Stimulated activated CD4-positive, alpha-beta T cell treated with anti-CD3 and anti-CD28 coated beads, TNF-alpha, amount 100 ng/mL, for 4 hours (primary cell): ENCODE results near the gene CKS2.

Experiments
- DNase-seq, 3 experiments: peaks; one replicate each; pipeline ENCODE4 v3.0.0-alpha.2; 2020; ENCODE audit warnings: low read depth in 3 of 3

Gene CKS2

DNA sequence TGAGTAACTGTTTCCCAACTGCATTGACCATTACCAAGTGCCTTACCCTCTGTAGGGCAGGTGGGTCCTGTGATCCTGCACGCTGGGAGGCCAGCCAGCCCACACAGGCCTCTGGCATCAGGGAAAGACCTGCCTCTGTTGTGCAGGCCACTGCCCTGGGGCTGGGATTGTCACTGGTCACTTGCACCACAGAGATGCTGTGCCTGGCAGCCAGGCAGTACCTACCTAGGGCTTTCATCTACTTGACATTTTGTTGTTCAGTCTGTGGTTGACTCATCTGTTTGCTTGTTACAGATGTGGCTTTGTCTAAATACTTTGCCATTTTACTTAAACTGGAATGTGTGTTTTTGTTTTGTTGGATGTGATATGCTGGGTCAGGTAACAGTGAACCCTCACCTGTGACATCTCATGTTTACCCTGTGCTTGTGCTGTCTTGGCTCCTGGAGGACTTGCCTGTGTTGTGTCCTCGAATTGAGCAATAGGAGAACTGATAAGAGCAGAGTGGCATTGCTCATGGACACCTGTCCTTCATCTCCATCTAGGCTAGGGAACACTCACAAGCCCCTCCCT is 40.1 kb downstream of the CKS2 start:
- no peak for DNase-seq

DNA sequence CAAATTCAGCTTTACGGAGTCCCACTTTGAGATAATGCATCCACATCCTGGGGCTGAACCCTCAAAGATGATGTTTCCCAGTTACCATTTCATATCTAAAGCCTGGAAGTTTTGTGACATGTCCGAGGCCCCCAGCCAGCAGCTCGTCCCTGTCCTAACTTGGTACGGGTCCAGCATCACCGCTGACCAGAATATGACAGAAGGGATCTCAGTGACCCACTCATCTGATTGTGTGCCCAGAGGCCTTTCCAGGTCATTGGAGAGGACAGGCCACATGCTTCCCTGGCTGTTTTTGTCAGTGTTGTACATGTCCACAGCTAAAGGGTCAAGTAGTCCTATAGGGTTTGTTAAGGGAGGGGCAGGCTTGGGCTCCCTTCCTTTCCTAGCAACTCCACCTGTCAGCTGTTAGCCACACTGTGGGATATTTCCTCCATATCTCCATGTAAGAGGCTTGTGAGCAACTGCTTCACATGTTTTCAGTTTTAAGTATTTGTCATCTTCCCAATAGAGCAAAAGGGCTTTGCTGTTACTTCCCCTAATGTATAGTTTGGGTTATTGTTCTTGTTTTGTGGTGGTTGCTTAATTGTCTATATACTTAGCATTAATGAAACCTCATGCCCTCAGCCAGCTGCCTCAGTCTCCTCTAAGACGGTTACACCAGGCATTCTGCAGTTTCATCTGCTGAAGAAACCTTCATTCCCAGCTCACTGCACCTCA is 40.7 kb downstream of the CKS2 start:
- DNase-seq: no peak

DNA sequence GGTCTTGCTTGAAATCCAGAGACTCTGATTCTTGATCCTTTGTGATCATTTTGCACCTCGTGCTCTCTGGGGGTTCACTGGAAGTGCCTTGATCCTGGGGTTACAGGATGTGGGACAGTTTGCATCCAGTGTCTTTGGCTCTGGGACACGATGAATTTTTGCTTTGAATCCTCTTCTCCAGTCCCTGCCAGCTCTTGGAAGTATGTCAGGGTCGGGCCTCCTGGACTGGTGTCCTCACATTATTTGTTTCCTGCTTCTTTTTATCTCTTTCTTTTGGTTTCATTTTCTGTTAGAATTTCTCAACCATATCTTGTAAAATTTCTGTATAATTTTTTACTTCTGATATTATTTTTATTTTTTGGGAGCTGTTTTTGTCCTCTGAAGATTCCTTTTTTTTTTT is 41.5 kb downstream of the CKS2 start:
- no peak for DNase-seq

GRCh38 chr9:89352874-89353649 is 42.1 kb downstream of the CKS2 start:
- DNase-seq: no peak

- no peak for DNase-seq
Observed at GRCh38 chr9:89353989-89354388, 43.0 kb downstream of the CKS2 start.

GRCh38 chr9:89354471-89354870 is 43.5 kb downstream of the CKS2 start:
- DNase-seq: no peak

DNA sequence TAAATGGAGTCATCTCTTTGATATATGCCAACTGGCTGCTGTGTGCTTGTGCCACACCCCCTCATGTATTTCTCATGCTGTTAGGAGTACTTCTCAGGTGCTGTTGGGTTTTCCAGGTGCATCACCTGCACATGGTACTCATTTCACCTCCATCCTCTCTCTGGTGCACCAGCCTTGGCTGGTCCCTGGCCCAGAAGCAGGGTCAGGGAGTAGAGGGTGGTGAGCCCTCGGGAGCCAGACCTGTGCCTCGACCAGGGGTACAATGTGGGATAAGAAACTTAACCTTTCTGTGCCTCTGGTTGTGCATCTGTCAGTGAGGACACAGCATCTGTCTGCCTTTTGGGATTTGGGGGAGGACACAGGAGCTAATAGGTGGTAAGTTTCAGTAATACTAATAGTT is 45.8 kb downstream of the CKS2 start:
- no peak for DNase-seq

DNA sequence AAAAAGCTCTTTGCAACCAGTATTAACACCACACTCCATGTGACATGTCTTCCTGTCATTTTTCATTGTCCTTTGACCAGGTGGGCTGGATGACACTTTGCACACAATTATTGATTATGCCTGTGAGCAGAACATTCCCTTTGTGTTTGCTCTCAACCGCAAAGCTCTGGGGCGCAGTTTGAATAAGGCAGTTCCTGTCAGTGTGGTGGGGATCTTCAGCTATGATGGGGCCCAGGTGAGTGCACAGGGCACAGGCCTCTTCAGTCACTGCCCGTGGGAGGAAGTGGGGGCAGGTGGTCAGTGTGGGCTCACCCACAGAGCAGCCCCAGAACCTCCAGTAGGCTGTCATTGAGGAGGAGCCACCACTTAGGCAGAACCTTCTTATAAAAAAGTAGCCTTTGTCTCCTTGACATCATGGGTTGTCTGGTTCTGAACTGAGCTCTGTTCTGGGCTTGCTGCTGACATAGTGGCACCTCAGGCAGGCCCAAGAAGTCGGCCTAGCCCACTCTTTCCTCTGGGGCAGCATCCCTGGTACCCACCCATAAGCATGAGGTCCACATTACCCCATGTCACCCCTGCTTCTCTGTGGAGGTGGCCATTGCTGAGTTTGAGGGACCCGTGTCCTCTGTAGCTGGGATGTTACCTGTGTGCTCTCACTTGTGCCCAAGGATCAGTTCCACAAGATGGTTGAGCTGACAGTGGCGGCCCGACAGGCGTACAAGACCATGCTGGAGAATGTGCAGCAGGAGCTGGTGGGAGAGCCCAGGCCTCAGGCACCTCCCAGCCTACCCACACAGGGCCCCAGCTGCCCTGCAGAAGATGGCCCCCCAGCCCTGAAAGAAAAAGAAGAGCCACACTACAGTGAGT is 46.6 kb downstream of the CKS2 start:
- DNase-seq: no peak

DNA sequence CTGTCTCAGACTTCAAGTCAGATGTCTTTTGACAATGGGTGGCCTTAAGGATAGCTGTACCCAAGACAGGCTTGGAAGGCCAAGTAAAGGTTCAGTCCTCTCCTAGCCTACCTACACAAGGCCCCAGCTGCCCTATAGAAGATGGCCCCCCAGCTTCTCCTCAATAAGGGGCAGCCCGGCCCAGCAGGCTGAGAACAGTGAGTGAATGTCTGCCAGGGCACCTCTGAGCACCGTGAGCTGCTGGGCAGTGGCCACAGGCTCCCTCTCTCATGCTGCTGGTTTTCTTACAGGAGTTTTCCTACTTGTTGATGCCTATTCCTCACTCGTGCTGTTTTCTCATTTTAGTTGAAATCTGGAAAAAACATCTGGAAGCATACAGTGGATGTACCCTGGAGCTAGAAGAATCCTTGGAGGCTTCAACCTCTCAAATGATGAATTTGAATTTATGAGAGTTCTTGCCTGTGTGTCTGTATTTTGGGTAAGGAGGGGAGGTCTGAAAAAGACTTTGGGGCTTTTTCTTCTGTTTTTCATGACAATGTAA is 47.5 kb downstream of the CKS2 start:
- DNase-seq: no peak

DNA sequence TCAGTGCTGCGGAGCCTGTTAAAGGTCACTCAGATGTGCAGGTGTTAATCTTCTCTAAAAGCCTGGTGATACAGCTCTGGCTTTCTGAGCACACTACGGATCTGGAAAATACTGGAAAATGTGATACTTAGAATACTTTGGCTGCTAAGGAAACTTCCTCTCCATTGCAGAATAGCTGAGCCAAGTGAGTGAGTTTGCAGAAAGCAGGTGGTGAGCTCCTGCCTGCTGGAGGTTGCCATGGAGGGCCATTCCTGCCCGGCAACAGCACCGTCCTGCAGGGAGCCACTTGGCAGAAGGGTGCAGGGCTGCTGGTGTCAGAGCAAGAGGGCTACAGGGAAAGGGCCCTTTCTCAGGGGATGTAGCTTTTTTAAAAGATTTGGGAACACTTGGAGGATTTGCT is 48.0 kb downstream of the CKS2 start:
- no peak for DNase-seq

DNA sequence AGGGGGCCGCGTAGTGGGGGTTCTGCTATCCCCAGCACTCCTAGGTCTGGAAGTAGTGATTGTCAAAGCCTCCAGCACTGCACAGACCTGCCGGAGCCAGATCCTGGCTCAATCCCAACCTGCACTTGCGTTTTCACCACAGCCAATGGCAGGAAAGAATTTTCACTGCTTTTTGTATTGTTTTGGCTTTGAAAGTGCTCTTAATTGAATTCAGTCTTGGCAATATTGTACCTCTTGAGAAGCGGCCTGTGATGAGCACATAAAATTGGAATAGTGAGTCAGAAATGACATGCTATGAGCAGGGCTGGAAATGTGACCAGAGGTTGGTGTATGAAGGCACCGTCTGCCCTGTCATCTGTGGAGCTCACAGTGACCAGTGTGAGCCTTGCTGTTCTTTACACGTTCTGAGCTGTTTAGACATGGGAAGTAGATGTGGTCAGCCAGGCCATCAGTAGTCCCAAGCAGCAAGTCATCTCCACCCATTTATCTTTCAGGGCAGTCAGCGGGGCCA is 48.8 kb downstream of the CKS2 start:
- DNase-seq: no peak

DNA sequence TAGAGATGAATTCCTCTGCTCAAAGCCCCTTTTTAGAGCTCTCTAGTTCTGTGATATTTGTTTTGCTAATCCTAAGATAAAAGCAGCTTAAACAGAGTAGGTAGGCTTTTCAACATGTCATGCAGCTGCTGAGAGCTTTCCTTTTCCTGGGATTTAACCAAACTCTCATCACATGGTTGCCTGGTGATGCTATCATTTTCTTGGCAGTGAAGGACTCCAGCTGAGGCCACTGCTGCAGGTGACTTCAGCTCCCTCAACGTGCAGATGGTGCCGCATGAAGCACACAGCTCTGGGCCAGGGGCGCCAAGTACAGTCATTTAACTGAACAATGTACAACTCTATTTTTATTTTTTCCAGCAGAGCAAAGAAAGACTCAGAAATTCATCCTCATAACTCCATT is 49.5 kb downstream of the CKS2 start:
- DNase-seq: no peak

- no peak for DNase-seq
Observed at GRCh38 chr9:89361031-89361430, 50.0 kb downstream of the CKS2 start.

DNA sequence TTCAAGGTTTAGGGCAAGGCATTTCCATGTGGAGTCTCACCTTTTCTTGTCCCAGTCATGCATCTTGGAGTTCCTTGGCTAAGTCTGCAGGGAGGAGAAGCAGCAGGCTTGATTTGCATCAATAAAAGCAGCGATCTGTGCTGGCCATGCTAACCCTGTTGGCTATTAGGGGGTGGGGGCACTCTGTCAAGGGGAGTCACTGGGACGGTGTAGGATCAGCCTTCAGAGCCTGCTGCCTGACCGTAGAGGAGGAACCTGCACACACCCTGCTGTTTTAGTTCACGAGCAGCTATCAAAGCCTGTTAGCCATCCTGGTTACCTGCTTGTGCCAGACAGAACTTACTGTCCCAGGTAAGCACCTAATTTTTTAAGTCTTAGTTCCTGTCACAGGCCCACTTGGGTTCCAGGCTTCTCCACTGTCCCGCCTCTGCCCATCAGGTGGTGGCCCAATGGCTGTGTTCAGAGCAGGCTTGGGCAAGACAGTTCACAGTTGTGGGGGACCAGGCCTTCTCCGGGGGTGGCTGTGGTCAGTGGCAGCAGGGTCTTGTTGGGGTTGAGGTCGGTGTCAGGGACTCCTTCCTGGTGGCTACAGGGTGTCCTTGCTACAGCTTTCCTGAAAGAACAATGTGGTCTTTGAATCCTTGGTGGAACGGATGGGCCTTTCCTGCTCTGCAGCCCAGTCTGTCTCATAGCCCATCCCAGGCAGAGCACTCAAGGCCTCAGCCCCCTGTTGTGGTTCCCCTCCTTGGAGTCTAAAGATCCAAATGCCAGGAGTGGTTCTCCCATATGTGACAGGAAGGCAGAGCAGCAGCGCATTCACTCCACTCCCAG is 51.0 kb downstream of the CKS2 start:
- no peak for DNase-seq

DNA sequence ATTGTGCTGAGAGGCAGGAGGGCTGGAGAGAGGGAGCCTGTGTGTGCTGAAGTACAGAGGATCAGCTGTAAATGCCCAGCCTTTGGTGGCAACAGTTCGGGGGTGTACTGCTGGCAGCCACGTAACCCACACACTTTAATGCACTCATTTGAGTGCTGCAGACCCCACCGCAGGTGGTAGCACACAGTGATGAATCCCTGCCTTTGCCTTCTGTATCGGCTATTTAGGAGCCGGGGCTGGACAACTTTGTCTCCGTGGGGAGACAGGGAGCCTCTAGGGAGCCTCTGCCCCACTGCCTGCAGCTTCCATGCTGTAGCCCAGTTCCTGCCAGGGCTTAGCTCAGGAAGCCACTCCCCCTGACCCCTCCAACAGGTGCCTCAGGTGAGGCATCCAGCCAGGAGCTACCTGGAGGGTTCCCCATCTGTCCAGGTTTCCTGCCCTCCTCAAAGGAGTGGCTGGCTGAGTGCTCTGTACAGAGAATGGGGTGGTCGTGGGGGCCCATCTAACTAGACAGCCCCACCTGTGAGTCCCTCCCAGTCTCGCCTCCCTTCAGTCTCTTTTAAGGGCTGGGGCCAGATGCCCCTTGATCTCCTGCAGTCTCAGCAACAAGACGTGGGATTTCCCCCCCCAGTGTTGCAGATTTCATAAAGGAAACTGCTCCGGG is 51.8 kb downstream of the CKS2 start:
- DNase-seq: no peak

- DNase-seq: no peak
Observed at GRCh38 chr9:89363311-89363670, 52.3 kb downstream of the CKS2 start.

DNA sequence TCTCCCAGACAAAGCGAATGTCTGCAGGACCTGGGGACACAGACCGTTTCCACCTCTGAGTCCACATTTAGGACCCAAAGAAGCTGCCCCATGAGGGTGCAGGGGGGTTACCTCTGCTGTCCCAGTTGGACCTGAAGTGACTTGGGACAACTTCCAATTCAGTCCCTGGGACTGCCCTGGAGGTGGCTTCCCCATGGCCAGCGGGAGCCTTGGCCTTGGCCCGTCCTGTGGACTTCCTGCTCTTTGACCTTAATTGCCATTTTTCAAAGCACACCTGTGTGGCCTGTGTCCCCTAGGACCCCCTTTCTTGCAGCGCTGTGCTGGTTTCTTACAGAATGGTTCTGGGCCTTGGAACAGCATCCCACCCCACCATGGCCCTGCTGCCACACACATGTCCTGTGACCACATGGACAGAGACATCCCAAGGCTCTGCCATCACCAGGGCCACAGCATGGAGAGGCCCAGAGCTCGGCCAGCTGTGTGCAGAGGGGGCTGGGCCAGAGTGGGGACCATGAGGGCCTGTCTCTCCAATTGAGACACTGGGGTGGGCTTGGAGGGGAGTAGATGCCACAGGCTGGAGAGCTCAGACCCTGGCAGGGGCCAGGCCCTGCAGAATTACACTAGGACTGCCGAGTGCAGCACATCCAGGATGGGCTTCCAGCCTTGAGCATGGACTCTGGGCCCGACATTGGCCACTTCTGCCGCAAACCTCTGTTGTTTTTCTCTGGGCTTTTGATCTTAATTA is 53.1 kb downstream of the CKS2 start:
- DNase-seq: no peak

DNA sequence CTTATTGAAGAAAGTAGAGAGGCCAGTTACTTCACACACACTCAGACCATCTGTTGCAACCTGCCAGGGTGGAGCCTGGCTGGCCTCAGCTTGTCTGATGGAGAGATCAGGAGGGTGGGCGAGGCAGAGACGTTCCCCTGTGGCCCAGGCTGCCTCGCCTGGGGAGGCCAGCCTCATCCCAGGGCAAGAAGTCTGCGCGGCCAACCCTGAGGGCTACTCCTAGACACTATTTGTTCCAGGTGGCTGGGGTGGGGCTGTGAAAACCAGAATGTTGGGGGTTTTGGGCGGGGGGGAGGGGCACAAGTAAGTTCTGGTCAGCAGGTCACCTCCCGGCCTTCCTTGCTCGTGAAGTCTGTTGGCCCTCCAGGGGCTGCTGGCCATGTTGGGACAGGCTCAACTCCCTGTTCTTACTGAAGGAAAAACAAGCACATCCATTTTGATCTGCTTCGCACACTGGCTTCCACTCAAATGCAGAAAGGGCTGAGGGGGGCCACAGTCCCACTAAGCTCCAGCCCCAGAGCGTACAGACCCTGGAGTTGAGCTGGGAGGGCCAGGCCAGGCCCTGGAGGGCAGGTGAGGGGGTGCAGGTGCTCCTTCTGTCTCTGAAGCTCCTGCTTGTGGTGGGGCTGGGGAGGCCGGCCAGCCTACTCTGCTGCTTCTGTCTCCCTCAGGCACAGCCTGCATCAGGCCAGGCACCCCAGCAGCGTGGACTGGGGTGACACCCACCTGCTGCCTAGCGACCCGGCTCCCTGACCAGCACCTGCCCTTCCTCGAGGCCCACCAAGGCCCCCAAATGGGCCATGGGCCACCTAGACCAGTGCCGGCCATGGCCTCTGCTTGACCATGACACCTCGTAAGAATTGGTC is 53.9 kb downstream of the CKS2 start:
- DNase-seq: no peak

GRCh38 chr9:89365532-89365912 is 54.5 kb downstream of the CKS2 start:
- no peak for DNase-seq
